Mononuclear cell (primary cell): ENCODE results near the gene UBASH3B. TPM values are rescaled to one million over a fixed set of nuclear protein-coding genes. Genes with fewer than 3 reads are reported as not detected.

Experiments used
- H3K27me3 ChIP-seq: 2 replicates; pipeline ENCODE4 v1.6.0; 2011; ENCODE audit warnings: low read length, control low read depth; ENCODE audit not compliant: insufficient read depth
- H3K4me1 ChIP-seq: 2 replicates; pipeline ENCODE4 v1.5.1; 2011; ENCODE audit warnings: mild to moderate bottlenecking, low read length, control low read depth; ENCODE audit not compliant: insufficient read depth
- H3K4me3 ChIP-seq: 2 replicates; pipeline ENCODE4 v1.5.1; 2011; ENCODE audit warnings: mild to moderate bottlenecking, low read length, moderate library complexity
- H3K9me3 ChIP-seq: 2 replicates; pipeline ENCODE4 v1.5.1; 2011; ENCODE audit warnings: low read depth, mild to moderate bottlenecking, control low read depth, low read length
- total RNA-seq: library from RNA; depleted of rRNA; stranded (reverse); fragments of >200 nt; gene quantifications from one replicate; pipeline ENCODE4 v1.2.3, GENCODE V29; 2012

UBASH3B gene
- total RNA-seq, 1 donor, result 16.3 TPM

- Histone ChIP-seq H3K9me3 (no peaks in the 10 kb centered on the region), H3K27me3 (no peaks in the 10 kb centered on the region), H3K4me3 (no peak overlapping the region), H3K4me1 (peaks cover 22% of the 10 kb centered on the region)
These were observed 48.2 kb downstream of the UBASH3B start for GRCh38 chr11:122703541-122704272.

DNA sequence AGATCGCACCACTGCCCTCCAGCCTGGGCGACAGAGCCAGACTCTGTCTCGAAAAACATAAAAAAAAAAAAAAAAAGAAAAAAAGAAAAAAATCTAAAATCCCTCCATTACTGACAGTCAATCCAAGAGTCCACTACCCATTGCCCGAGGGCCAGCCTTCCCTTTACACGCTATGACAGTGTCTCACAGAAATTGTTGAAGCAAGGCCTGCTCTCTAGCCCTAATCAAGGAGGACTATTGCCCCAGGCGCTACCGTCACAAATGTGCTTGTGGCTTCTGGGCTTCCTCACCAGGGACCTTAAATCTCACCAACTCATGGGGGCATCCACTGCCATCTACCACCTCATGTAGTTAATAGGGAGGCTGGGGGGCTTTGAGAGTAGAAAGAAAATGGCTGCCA is 49.9 kb downstream of the UBASH3B start:
- no peaks in the 10 kb centered on the region for H3K9me3 ChIP-seq
- H3K27me3 ChIP-seq, result no peaks in the 10 kb centered on the region
- peaks cover 16% of the 10 kb centered on the region for H3K4me1 ChIP-seq
- no peak overlapping the region for H3K4me3 ChIP-seq

DNA sequence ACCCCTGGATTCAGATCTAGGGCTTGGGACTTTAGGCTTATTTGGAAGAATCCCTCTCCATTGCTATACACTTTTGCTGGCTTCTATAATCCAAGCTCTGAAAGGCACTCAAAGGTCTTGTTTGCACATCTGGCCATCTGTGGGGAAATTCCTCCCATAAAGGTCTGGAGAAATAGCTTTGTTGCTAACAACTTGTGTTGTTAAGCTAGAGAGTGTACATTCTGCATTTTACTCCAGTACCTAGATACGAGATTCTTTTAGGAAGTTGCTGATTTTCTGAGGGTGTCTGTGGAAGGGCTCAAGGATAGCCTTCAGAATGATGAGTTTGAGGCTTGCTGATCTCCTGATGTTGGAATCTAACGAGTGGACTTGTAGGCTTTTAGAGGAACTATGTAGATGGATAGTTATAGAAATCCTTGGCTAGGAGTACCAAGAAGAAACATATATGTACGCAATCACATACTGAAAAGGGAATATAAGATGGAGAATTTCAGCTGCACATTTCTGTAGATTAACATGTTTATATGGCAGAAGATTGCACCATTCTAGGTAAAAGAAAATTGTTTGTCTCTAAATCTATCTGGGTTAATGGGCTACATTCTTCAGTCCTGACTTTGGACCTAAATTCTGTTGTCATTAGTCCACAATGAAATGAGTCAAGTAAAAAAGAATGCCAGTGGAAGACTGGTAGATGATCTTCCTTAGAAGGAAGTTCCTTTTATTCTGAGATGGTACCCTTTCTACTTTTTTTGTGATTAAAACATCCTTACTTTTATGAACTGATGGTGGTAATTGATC is 51.0 kb downstream of the UBASH3B start:
- H3K4me1 ChIP-seq, result peaks cover 18% of the 10 kb centered on the region
- H3K9me3 ChIP-seq, result no peaks in the 10 kb centered on the region
- H3K4me3 ChIP-seq, result no peak overlapping the region
- H3K27me3 ChIP-seq, result no peaks in the 10 kb centered on the region

- no peak overlapping the region for H3K4me3 ChIP-seq
- no peaks in the 10 kb centered on the region for H3K27me3 ChIP-seq
- peaks cover 24% of the 10 kb centered on the region for H3K4me1 ChIP-seq
- no peaks in the 10 kb centered on the region for H3K9me3 ChIP-seq
These were observed 51.6 kb downstream of the UBASH3B start for GRCh38 chr11:122707111-122707510.

- Histone ChIP-seq H3K4me1 (peaks cover 31% of the 10 kb centered on the region), H3K4me3 (no peak overlapping the region), H3K9me3 (no peaks in the 10 kb centered on the region), H3K27me3 (no peaks in the 10 kb centered on the region)
These were observed 52.4 kb downstream of the UBASH3B start for GRCh38 chr11:122707901-122708300.

DNA sequence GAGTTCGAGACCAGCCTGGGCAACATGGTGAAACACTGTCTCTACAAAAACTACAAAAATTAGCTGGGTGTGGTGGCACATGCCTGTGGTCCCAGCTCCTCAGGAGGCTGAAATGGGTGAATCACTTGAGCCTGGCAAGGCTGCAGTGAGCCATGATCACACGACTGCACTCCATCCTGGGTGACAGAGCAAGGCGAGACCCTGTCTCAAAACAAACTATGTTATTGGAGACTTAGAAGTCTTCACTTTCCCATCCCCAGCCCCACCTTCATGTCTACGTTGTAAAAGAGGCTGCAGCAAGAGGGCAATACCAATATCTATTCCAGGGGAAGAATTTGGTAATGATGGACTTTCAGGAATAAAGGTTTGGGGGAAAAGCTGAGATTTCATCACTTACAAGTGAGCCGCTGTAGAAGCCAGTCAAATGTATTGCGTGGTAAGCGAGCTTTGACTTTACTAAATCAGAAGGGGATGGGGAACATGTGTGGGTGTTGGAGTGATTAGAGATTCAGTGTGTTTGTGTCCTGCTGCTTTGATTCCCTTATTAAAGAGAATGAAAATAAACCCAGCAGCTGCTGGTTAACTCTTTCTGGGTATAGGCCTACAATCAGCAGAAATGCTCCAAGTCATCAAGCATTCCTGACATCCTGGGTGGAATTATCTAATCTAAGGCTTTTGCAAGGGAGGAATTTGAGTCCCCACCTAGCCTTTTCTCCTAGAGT is 53.7 kb downstream of the UBASH3B start:
- Histone ChIP-seq H3K4me1 (peaks cover 43% of the 10 kb centered on the region), H3K9me3 (no peaks in the 10 kb centered on the region), H3K27me3 (no peaks in the 10 kb centered on the region), H3K4me3 (no peak overlapping the region)

DNA sequence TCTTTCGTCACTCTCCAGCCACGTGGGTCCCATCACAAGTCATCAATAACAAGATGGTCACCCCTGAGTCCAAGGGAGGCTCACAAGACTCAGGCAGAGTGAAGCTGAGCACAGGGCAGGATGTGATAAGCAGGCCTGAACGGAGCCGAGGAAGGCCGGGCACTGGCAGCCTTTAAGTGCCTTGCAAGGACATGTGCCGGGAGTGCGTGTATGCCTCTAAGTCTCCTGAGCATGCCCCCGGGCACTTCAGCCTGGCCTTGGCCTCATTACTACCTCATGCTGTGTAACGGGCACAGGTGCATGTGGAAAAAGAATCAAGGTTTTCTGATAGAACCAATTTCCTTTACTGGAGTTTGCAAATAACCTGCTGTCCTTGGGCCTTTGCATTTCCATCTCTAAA is 55.8 kb downstream of the UBASH3B start:
- H3K9me3 ChIP-seq, result no peaks in the 10 kb centered on the region
- H3K4me3 ChIP-seq, result no peak overlapping the region
- H3K4me1 ChIP-seq, result peaks cover 64% of the 10 kb centered on the region
- no peaks in the 10 kb centered on the region for H3K27me3 ChIP-seq

GRCh38 chr11:122711831-122712381 is 56.4 kb downstream of the UBASH3B start:
- no peaks in the 10 kb centered on the region for H3K27me3 ChIP-seq
- H3K4me1 ChIP-seq, result peaks cover 70% of the 10 kb centered on the region
- H3K9me3 ChIP-seq, result no peaks in the 10 kb centered on the region
- no peak overlapping the region for H3K4me3 ChIP-seq

GRCh38 chr11:122714004-122714403 is 58.5 kb downstream of the UBASH3B start:
- no peak overlapping the region for H3K4me3 ChIP-seq

GRCh38 chr11:122714484-122714883 is 59.0 kb downstream of the UBASH3B start:
- Histone ChIP-seq H3K27me3 (no peaks in the 10 kb centered on the region), H3K4me1 (peaks cover 81% of the 10 kb centered on the region), H3K4me3 (no peak overlapping the region), H3K9me3 (no peaks in the 10 kb centered on the region)

More at GRCh38 chr11:122714004-122714403, 58.5 kb downstream of the UBASH3B start:
- H3K9me3 ChIP-seq, result no peaks in the 10 kb centered on the region
- peaks cover 84% of the 10 kb centered on the region for H3K4me1 ChIP-seq
- H3K27me3 ChIP-seq, result no peaks in the 10 kb centered on the region

DNA sequence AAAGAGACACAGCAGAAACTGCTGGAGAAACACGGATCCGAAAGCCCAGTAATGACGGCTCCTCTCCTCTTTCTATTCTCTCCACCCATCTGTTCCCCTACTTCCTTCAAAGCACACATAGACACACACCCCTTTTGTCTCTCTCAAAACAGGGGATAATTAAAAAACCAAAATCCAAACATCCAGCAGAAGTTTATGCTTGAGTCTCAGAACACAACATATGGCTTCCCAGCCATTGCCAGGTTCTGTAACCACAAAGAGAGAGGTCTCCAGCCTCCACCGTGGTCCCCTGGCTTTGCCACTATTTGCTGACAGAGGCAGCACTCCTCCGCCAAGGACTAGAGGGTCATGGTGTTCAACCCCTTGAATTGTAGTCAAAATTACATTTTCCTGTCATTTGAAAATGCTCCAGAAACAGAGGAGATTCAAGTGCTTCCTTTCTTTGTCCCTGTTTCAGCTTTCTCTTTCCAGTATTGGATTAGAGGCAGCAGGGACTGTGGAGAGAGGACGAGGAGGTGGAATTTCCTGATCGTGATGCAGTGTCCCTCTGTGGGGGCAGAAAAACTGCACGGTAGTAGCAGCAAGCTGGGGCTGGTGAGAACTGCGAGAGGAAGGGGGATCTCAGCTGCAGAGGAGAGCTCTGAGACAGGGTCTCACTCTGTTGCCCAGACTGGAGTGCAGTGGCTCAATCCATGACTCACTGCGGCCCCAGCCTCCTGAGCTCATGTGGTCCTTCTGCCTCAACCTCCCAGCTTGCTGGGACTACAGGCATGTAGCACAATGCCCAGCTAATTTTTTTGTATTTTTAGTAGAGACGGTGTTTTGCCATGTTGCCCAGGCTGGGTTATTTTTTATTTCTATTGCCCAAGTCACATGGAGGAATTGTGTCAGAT is 60.3 kb downstream of the UBASH3B start:
- H3K4me3 ChIP-seq, result no peak overlapping the region

GRCh38 chr11:122717264-122717867 is 61.8 kb downstream of the UBASH3B start:
- Histone ChIP-seq H3K4me3 (no peak overlapping the region), H3K9me3 (no peaks in the 10 kb centered on the region), H3K4me1 (peaks cover 84% of the 10 kb centered on the region), H3K27me3 (no peaks in the 10 kb centered on the region)

More for the DNA sequence above, 60.3 kb downstream of the UBASH3B start:
- Histone ChIP-seq H3K9me3 (no peaks in the 10 kb centered on the region), H3K27me3 (no peaks in the 10 kb centered on the region), H3K4me1 (peaks cover 85% of the 10 kb centered on the region)

- peaks cover 74% of the 10 kb centered on the region for H3K4me1 ChIP-seq
These were observed 64.8 kb downstream of the UBASH3B start for GRCh38 chr11:122720107-122720881.

More at GRCh38 chr11:122720107-122720881, 64.8 kb downstream of the UBASH3B start:
- H3K4me3 ChIP-seq, result no peak overlapping the region
- H3K9me3 ChIP-seq, result no peaks in the 10 kb centered on the region
- H3K27me3 ChIP-seq, result no peaks in the 10 kb centered on the region
